Right renal cortex interstitium (tissue), 3 donors: ENCODE data around the gene ARPC1B. TPM values are rescaled to one million over a fixed set of nuclear protein-coding genes. Genes with fewer than 3 reads are reported as not detected.
"Not testable (repeated sequence)": the region's sequence is repeated elsewhere in the genome, so short reads cannot be mapped to it uniquely, and the experiment has no call there.

Experiments used
- DNase-seq, 3 donors: peaks; one replicate each; pipeline ENCODE4 v3.0.0-alpha.2; 2013; ENCODE audit warnings: low read depth in 3 of 3, low spot score in 2 of 3
- polyA plus RNA-seq, 3 donors: library from polyadenylated mRNA; unstranded; fragments of 120-200 nt; gene quantifications; one replicate each; pipeline ENCODE4 v1.2.1, GENCODE V29; 2013; ENCODE audit not compliant: insufficient read length in 3 of 3

The ARPC1B gene
- polyA plus RNA-seq, 3 donors = 30.5 to 34.6 (median 32.2) TPM

DNA sequence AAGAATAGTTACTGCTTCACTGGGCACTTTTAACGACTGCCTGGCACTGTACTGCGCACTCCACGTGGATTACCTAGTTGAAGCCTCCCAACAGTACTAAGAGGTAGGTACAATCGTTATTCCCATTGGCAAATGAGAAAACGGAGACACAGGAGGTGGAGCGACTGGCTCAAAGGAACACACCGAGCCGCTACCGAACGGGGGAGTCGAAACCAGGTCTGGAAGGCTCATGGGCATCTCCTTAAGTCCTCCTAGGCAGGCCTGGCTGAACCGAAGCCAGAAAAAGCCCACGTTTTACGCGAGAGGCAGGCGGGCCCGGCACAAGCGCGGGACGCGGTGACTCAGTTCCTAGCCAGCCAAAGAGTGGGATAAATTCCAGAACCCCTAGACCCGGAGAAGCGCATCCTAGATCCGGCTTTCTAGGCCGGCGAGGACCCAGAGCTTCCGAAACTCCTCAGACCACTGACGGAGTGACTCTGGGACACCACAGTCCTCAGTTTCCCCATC, 33.4 kb downstream of the ARPC1B start:
- peak in 1 of 3 donors; percentile 7 for DNase-seq

GRCh38 chr7:99408379-99409191, 34.1 kb downstream of the ARPC1B start, which contains the start of the genes BUD31 and PDAP1:
TSS of gene BUD31 (plus strand) at chr7:99408969. CDS start at chr7:99411093, 2,124 bp downstream.
TSS of gene PDAP1 (minus strand) at chr7:99408597. CDS start at chr7:99408548, 49 bp downstream.
- peak; percentile 87 to 97 (median 92) for DNase-seq

- DNase-seq = no peak
Observed at GRCh38 chr7:99409192-99409572, 34.7 kb downstream of the ARPC1B start.

DNA sequence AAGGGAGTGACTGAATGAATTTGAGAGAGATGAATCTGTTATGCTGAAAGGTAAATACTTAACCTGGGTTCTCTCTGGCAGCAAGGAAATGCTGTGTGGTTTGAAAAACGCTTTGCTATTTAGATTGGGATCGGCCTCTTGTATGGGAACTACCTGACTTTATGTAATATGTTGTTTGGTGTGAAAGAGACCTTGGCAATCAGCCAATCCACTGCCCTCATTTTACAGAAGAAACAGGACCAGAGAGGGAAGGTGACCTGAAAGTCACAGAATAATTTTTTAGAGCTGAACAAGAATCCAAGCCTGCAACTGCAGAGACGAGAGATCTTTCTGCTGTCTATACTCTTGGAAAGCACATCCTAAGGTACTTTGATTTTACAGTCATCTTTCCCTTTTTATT, 35.3 kb downstream of the ARPC1B start:
- no peak for DNase-seq

DNA sequence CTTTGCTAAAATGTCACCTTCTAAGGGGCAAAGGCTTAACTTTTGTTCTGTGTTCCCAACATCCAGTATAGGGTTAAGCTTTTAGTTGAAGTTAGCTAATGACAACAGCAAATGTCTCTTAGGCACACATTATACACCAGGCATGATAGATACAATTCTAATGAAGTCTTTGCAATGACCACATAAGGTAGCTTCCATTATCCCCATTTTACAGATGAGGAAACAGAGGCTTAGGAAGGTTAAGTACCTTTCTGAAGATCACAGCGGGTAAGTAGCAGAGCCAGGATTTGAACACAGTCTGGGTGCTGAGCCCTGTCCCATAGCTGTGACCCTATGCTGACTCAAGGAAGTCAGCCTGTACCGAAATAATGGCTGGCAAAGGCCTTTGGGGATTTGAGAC, 36.1 kb downstream of the ARPC1B start:
- no peak for DNase-seq

- DNase-seq = not testable (repeated sequence)
Observed at GRCh38 chr7:99415513-99416127, 41.1 kb downstream of the ARPC1B start.

DNA sequence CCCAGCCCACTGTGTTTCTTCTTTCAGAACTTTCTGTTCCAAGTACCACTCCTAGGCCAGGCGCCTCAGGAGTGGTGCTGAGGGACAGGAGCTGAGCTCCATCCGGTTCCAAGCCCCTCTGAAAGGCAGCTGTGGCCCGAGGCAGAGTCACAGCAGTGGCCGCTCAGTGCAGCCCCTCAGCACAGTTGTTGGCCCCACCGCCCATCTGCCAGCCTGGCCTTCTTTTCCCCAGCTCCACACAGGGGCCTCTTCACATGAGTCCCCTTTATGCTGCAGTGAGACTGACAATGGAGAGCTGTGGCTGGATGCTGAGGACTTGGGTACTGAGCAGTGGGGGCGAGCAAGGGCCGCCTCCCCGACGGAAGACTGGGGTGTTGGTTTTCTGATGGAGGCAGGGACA, 43.7 kb downstream of the ARPC1B start:
- no peak for DNase-seq

DNA sequence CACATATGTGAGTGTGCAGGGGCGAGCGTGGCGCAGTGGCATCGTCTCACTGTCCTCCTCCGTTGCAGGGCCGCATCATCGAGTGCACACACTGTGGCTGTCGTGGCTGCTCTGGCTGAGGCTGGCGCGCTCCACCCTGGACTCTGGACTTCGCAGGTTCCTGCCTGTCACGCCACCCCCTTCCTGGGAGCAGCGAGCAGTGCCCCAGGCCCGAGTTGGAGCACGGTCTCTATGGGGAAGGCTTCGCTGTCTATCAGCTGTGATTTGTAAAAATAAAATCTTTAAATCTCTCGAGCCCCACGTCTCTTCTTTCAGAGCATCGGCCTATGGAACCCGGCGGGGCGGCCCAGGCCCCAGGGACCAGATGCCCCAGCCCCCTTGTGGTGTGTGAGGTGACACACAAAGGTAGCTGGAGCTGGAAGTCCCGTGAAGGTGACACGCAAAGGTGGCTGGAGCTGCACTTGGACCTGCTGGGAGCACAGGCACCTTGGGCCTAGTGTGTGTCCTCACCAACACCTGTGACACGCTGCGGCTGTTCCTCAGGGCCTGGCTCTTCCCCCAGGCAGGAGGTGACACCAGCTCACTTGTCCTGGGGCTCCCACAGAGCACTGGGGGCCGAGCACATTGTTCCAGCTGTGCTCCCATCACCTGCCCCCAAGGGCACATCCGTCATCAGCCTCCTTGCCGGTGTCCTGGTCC, 44.9 kb downstream of the ARPC1B start:
- DNase-seq = no peak

GRCh38 chr7:99420213-99420612, 45.7 kb downstream of the ARPC1B start:
- DNase-seq = no peak

DNA sequence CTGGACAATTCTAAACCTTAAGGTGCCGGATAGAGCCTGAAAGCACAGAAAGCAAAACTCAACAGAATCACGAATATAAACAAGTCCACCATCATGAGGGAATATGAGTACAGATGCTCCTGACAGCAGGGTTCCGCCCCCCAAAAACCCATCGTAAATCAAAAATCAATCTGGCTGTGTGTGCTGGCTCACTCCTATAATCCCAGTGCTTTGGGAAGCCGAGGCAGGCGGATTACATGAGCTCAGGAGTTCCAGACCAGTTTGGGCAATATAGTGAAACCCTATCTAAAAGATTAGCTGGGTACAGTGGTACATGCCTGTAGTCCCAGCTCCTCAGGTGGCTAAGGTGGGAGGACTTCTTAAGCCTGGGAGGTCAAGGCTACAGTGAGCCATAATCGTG, 46.5 kb downstream of the ARPC1B start:
- DNase-seq = no peak

- DNase-seq = no peak
Observed at GRCh38 chr7:99422186-99422585, 47.7 kb downstream of the ARPC1B start.

DNA sequence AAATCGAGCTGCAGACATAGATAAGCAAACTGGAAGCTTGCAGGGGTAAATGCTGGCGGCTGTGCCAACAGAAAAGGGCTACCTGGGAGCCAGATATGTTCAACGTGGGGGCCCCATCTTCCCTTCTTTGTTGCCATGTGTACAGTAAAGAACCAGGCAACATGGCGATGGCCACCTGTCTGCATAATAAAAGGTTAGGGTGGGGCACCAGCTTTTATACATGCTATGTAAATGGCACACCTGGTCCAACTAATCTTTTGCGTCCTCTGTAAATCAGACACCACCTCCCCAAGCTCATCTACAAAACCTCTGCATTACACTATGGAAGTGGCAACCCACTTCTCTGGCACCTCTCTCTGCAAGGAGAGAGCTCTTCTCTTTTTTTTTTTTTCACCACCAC, 48.1 kb downstream of the ARPC1B start:
- no peak for DNase-seq

DNA sequence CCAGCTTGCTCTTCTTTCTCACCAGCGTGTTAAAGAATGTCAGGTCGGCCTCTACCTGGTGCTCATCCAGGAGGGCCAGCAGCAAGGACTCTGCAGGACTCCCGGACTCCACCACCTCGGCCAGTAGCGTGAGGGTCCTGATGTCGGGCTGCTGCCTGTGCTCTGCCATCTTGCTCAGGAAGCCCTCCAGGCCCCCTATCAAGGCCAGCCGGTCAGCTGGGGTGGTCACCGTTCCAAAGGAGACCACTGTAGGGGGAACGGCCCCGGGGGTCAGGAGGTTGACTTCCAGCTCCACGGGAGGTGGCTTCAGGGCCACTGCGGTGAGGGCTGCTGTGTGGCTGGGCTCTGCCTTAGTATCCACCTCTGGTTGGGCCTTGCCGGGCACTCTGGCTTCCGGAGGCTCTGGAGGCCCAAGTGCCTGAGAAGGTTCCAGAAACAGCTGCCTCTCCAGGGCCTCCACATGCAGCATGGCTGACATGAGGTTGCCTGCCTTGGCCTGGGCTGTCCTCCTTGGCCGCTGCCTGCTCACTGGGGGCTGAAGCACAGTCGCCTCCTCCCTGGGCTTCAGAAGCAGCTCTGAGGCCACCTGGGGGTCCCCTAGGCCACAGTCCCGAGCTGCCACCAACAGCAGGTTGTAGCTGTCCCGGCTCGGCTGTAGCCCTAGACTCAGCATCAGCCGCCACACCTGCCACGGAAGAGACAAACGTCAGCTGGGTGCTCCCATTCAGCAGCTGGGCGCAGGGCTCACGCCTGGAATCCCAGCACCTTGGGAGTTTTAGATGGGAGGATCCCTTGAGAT, 50.6 kb downstream of the ARPC1B start:
- no peak for DNase-seq

- no peak for DNase-seq
Observed at GRCh38 chr7:99428972-99429566, 54.5 kb downstream of the ARPC1B start.

- no peak for DNase-seq
Observed at GRCh38 chr7:99429756-99430155, 55.2 kb downstream of the ARPC1B start.

DNA sequence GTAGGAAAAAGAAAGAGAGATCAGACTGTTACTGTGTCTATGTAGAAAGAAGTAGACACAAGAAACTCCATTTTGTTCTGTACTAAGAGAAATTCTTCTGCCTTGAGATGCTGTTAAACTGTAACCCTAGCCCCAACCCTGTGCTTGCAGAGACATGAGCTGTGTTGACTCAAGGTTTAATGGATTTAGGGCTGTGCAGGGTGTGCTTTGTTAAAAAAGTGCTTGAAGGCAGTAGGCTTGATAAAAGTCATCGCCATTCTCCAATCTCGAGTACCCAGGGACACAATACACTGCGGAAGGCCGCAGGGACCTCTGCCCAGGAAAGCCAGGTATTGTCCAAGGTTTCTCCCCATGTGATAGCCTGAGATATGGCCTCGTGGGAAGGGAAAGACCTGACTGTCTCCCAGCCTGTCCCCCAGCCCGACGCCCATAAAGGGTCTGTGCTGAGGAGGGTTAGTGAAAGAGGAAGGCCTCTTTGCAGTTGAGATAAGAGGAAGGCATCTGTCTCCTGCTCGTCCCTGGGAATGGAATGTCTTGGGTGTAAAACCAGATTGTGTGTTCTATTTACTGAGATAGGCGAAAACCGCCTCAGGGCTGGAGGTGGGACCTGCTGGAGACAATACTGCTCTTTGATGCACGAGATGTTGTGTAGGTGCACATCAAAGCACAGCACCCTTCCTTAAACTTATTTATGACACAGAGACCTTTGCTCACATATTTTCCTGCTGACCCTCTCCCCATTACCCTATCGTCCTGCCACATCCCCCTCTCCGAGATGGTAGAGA, 57.4 kb downstream of the ARPC1B start:
- DNase-seq = not testable (repeated sequence)

DNA sequence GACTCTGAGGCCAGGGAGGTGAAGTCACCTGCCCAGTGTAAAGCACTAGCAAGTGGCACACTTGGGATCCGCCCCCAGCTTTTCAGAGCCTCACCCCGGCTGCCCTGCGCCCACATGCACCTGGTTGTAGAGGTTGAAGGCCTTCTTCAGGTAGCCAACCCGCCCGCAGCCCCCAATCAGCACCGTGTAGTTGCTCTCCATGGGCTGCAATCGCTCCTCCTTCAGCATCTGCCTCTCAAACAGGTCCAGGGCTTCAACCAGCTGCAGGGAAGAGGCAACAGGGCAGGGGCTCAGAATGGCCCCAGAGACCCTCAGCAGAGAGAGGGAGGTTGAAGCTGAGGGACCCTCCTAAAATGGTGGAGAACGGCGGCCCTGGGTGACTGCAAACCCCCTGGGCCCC, 58.6 kb downstream of the ARPC1B start:
- DNase-seq = no peak

DNA sequence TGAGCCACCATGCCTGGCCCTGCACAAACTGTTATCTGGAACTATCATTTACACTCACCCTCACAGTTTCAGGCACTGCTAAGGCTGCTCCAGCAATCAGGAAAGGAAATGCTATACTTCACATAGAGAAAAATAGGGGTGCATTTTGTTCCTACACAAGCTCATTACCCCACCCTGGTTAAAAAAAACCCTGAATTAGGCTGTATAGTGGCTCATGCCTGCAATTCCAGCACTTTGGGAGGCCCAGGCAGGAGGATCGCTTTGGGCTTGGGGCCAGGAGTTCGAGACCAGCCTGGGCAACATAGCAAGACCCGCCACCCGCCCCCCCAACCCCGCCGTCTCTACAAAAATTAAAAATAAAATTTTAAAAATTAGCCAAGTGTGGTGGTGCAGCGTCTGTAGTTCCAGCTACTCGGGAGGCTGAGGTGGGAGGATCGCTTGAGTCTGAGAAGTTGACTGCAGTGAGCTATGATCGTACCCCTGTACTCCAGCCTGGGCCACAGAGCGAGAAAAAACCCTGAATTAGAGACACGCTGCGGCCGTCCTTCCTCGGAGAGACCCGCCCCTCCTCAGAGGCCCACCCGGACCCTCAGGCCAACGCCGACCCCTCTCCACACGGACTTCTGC, 63.5 kb downstream of the ARPC1B start:
- no peak for DNase-seq
